NCI-H510A (cell line): ENCODE measurements around the gene ZNF608.

Experiments
- DNase-seq: peaks from one replicate; lab custom pipeline; 2025; lab: John Stamatoyannopoulos, UW

The ZNF608 gene

GRCh38 chr5:124745928-124746915, at the start of gene ZNF608:
TSS of gene ZNF608 (minus strand) at chr5:124746639. CDS start at chr5:124744989, 1,650 bp downstream.
- no peak for DNase-seq

GRCh38 chr5:124795829-124796228, 49.4 kb upstream of the ZNF608 start:
- no peak for DNase-seq

GRCh38 chr5:124790895-124791732, 44.7 kb upstream of the ZNF608 start:
- no peak for DNase-seq

- DNase-seq = no peak
These were observed 44.0 kb upstream of the ZNF608 start for GRCh38 chr5:124790301-124790894.

- DNase-seq = no peak
These were observed 42.7 kb upstream of the ZNF608 start for GRCh38 chr5:124789104-124789605.

DNA sequence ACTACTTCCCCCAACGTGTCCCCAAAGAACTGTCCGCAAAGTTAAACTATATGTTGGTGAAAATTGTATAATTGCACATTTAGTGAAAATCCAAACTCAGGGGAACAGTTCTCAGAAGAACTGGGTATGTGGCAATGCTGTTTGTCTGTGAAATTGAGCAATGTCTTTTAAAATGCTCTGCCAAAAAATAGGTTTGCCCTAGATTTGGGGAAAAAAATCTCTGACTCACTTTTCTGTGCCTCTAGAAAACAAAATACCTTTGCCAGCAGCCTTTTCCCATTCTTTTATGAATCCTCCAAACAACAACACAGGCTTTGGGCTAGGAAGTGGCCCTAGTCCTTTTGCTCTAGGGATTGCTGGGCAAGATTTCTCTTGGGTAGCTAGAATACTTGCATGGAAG, 37.4 kb upstream of the ZNF608 start:
- DNase-seq = no peak

DNA sequence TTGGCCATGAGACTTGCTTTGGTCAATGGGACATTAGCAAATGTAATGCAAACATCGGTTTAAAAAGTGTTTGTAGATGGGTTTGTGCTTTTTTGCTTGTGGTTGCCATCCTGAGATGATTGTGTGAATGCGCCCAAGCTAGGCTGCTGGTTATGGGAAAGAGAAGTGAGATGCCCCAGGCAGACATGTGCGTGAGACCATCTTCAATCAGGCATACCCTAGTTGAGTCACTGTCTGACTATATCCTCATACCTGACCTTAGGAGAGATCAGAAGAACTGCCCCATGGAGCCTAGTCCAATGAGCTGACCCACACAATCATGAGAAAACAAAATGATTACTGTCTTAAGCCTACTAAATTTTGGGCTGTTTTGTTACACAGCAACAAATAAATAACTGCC, 36.8 kb upstream of the ZNF608 start:
- no peak for DNase-seq

- DNase-seq = no peak
These were observed 35.8 kb upstream of the ZNF608 start for GRCh38 chr5:124782262-124782661.

- DNase-seq = no peak
These were observed 33.6 kb upstream of the ZNF608 start for GRCh38 chr5:124780011-124780410.

DNA sequence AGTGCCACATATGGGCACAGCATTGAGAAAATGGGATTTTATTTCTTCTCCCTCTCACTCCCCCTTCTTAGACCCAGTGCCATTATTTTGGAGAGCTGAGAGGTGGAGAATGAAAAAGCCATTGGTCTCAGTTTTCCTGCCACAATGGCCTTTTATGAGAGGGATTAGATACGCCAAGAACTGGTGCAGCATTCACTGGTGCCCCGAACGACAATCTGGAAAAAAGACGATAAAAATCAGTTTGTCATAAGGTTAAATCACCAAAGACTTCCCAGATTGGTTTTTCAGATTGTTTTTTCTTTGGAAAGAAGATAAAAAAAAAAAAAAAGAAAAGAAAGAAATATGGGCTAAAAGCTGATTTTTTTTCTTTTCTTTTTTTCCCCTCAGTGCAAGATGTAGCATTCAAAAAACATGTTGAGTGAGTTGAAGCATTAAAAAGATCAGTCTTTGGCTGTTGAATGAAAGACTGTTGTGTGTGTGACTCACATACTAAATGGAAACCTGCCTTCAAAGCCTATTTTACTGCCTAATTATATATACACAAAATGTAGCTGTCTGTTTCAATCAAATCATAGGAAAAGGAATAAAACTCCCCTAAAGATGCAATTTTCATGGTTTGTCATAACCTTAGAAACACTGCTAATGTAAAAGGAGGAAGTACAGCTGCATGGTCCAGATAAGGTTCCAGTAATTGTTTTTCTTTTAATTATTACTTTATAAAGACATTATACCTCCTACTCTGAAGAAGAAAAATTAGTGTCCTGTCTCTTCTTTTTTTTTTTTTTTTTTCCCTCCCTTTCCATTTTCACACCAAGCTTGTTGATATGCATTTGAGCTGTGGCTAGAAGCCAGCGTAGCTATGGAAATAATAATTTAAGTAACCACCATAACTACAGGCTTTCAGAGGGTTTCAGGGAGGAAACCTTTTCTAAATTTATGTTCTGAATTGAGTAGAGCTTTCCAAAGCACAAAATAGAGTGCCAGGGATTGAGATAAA, 27.2 kb upstream of the ZNF608 start:
- no peak for DNase-seq

GRCh38 chr5:124772457-124773200, 26.2 kb upstream of the ZNF608 start:
- DNase-seq = no peak

- no peak for DNase-seq
These were observed 25.3 kb upstream of the ZNF608 start for GRCh38 chr5:124771761-124772160.

GRCh38 chr5:124764992-124765611, 18.7 kb upstream of the ZNF608 start:
- no peak for DNase-seq

GRCh38 chr5:124764585-124764984, 18.1 kb upstream of the ZNF608 start:
- no peak for DNase-seq

DNA sequence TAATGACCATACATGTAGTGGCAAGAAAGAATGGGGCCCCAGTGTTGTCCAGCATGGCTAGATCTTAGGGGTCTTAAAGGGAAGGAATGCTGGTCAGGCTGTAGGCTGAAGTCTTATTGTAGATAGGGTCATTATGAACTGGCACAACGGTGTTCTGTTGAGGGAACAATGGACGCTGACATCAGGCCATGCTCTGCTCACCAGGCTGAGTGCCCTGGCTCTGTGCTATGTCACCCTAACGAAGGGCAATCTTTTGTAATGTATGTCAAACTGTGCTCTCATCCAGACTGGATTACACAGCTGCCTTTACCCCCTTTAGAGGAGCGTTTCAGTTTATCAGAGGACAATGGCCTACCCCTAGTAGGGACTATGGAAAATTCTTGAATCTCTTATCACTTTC, 14.6 kb upstream of the ZNF608 start:
- no peak for DNase-seq

- no peak for DNase-seq
These were observed 14.2 kb upstream of the ZNF608 start for GRCh38 chr5:124760608-124761007.

DNA sequence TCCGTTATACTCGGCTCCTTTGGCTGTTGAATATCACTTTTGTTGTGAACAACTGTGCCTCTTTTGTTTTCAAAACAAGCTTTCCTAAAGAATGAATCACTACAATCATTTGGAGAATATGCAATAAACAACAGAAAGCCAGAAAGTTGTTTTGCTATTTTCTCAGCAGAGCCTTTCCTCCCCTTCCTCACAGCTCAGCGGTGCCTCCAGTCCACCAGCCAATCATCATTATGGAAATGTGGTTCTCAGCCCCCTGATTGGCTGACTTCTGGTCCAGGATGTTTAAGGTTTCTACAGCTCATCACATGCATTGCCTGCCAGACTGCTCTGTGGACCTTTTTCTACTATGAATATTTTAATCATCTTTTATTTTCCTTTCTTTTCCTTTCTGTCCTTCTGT, 9.1 kb upstream of the ZNF608 start:
- DNase-seq = no peak

DNA sequence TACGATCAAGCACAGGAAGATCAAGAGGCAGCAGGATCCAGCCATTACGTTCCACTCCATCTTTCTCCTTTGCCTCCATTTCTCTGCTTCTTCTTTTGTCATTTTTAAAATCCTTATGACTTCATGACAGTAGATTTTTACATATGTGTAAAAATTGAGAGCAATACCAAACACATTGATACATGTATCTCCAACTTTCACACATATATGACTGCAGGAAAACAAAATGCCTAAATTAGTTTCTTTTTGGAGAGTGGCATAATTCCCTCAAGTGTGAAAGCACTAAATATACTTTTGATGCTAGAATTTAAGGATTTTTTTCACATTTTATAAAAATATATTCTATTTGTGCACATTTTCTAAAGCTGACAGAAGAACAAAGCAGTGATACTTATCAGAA, 8.6 kb upstream of the ZNF608 start:
- no peak for DNase-seq

DNA sequence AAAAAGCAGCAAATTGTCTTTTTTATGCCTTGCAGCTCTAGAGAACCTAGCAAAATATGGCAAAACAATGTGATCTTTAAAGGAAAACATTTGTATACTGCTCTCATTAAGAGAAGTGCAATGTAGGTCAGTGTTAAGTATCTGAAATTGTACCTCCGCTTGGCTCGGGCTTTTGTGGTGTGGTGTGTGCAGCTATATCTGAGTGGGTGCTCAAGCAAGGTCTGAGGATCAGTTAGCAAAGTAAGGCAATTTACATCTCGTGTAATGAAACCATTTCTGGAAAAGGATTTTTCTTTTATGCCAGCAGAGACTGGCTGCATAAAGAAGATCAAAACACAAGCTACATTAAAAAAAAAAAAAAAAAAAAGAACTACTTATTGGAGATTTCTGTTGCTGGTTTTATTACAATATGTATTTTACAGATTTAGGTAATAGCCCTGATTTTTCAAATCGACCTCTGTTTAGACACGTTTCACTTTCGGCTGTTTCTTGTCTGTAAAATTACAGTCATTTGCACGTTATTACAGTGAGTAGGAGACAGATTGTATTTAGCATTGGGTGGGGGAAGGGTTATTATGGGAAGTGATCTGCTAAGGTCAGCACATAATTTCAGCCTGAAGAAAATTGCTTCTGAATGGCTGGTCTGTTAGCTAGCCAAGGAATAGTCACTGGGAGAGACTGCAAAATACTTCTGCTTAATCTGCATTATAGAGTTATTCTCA, 7.9 kb upstream of the ZNF608 start:
- DNase-seq = no peak
